ENCODE results near the gene MLYCD. TPM values are rescaled to one million over a fixed set of nuclear protein-coding genes. Genes with fewer than 3 reads are reported as not detected.

The MLYCD gene
- total RNA-seq, 1 donor from 2014 or later = 9.4 TPM

GRCh38 chr16:83960521-83961249 is 61.8 kb downstream of the MLYCD start:
- H3K4me1 Mint-ChIP-seq (ENCODE audit: low read depth) = no peaks in the 10 kb centered on the region
- H3K9me3 Mint-ChIP-seq (ENCODE audit: low read depth) = no peaks in the 10 kb centered on the region
- H3K4me3 Mint-ChIP-seq (ENCODE audit: low read depth) = no peak overlapping the region
- DNase-seq (ENCODE audit: low spot score, unreplicated experiment) = no peak
- H3K27me3 Mint-ChIP-seq = no peaks in the 10 kb centered on the region
- no peak overlapping the region for H3K27ac Mint-ChIP-seq
- no peak for TF ChIP-seq CTCF (IDR thresholded peaks at IDR 0.05; ENCODE audit: unreplicated experiment)
- H3K36me3 Mint-ChIP-seq (ENCODE audit: insufficient read depth) = no peaks in the 10 kb centered on the region

- no peak for DNase-seq (ENCODE audit: low spot score, unreplicated experiment)
These were observed 62.7 kb downstream of the MLYCD start for GRCh38 chr16:83961591-83961990.

GRCh38 chr16:83963277-83964119 is 64.6 kb downstream of the MLYCD start:
- H3K4me1 Mint-ChIP-seq (ENCODE audit: low read depth) = no peaks in the 10 kb centered on the region
- no peak overlapping the region for H3K27ac Mint-ChIP-seq
- no peaks in the 10 kb centered on the region for H3K9me3 Mint-ChIP-seq (ENCODE audit: low read depth)
- no peaks in the 10 kb centered on the region for H3K27me3 Mint-ChIP-seq
- H3K4me3 Mint-ChIP-seq (ENCODE audit: low read depth) = no peak overlapping the region
- TF ChIP-seq CTCF (IDR thresholded peaks at IDR 0.05; ENCODE audit: unreplicated experiment) = no peak
- no peaks in the 10 kb centered on the region for H3K36me3 Mint-ChIP-seq (ENCODE audit: insufficient read depth)
- DNase-seq (ENCODE audit: low spot score, unreplicated experiment) = no peak

More at GRCh38 chr16:83961591-83961990, 62.7 kb downstream of the MLYCD start:
- Mint-ChIP-seq H3K27me3 (no peaks in the 10 kb centered on the region), H3K4me1 (ENCODE audit: low read depth) (no peaks in the 10 kb centered on the region), H3K4me3 (ENCODE audit: low read depth) (no peak overlapping the region), H3K27ac (no peak overlapping the region), H3K9me3 (ENCODE audit: low read depth) (no peaks in the 10 kb centered on the region), H3K36me3 (ENCODE audit: insufficient read depth) (no peaks in the 10 kb centered on the region)
- no peak for TF ChIP-seq CTCF (IDR thresholded peaks at IDR 0.05; ENCODE audit: unreplicated experiment)

- Mint-ChIP-seq H3K27me3 (peaks cover 7% of the 10 kb centered on the region), H3K27ac (no peak overlapping the region), H3K4me1 (ENCODE audit: low read depth) (no peaks in the 10 kb centered on the region), H3K4me3 (ENCODE audit: low read depth) (no peak overlapping the region), H3K36me3 (ENCODE audit: insufficient read depth) (no peaks in the 10 kb centered on the region), H3K9me3 (ENCODE audit: low read depth) (no peaks in the 10 kb centered on the region)
- TF ChIP-seq CTCF (IDR thresholded peaks at IDR 0.05; ENCODE audit: unreplicated experiment) = no peak
- no peak for DNase-seq (ENCODE audit: low spot score, unreplicated experiment)
These were observed 65.9 kb downstream of the MLYCD start for GRCh38 chr16:83964684-83965443.

Data from progenitor cell of endocrine pancreas (in vitro differentiated cells).